HG02588 (cell line): ENCODE data around the gene COL16A1.

Source experiments
- ATAC-seq: cut with Tn5 transposase; IDR thresholded peaks from one replicate; pipeline ENCODE4 v1.9.1; 2021; ENCODE audit warnings: mild to moderate bottlenecking, moderate library complexity; ENCODE audit not compliant: unreplicated experiment

Gene COL16A1

GRCh38 chr1:31626223-31627207 lies 77.3 kb downstream of the COL16A1 start:
- ATAC-seq, result no peak

- ATAC-seq, result no peak
Measured at GRCh38 chr1:31625561-31626222, 78.1 kb downstream of the COL16A1 start.

GRCh38 chr1:31624731-31625514 lies 78.9 kb downstream of the COL16A1 start:
- no peak for ATAC-seq

- no peak for ATAC-seq
Measured at GRCh38 chr1:31624309-31624708, 79.5 kb downstream of the COL16A1 start.

- ATAC-seq, result no peak
Measured at GRCh38 chr1:31623365-31623764, 80.5 kb downstream of the COL16A1 start.

GRCh38 chr1:31621847-31622730 lies 81.7 kb downstream of the COL16A1 start:
- ATAC-seq, result no peak

- no peak for ATAC-seq
Measured at GRCh38 chr1:31621498-31621820, 82.4 kb downstream of the COL16A1 start.

GRCh38 chr1:31620631-31621497 lies 83.0 kb downstream of the COL16A1 start:
- ATAC-seq, result no peak

- ATAC-seq, result no peak
Measured at GRCh38 chr1:31618916-31619846, 84.6 kb downstream of the COL16A1 start.

GRCh38 chr1:31617916-31618746 lies 85.7 kb downstream of the COL16A1 start:
- no peak for ATAC-seq

- ATAC-seq, result no peak
Measured at GRCh38 chr1:31617218-31617915, 86.5 kb downstream of the COL16A1 start, which contains the start of gene HCRTR1. Gene HCRTR1 (plus strand): TSS chr1:31617689. CDS start chr1:31619193, 1,504 bp downstream.

- no peak for ATAC-seq
Measured at GRCh38 chr1:31615939-31616338, 87.9 kb downstream of the COL16A1 start.

GRCh38 chr1:31615414-31615813 lies 88.4 kb downstream of the COL16A1 start:
- no peak for ATAC-seq

- no peak for ATAC-seq
Measured at GRCh38 chr1:31614414-31615005, 89.3 kb downstream of the COL16A1 start.

- ATAC-seq, result no peak
Measured at GRCh38 chr1:31609514-31610118, 94.2 kb downstream of the COL16A1 start.

GRCh38 chr1:31607360-31607759 lies 96.5 kb downstream of the COL16A1 start:
- no peak for ATAC-seq
